Activated naive CD8-positive, alpha-beta T cell treated with anti-CD3 and anti-CD28 coated beads, Interleukin-2, amount 50 U/mL, for 24 hours (primary cell): Measurements from ENCODE around the gene SLC9A9.

ENCODE experiments used
- ATAC-seq: fragments of 150-1000 bp; cut with Tn5 transposase; one replicate; pipeline ENCODE4 v1.10.0; 2021
- DNase-seq: peaks from one replicate; pipeline ENCODE4 v3.0.0; 2021
- H3K27ac Mint-ChIP-seq: one replicate; pipeline ENCODE4 v1.8.0; 2021; ENCODE audit warnings: mild to moderate bottlenecking, mixed read lengths
- H3K27me3 Mint-ChIP-seq: one replicate; pipeline ENCODE4 v1.8.0; 2021; ENCODE audit warnings: mixed read lengths
- H3K36me3 Mint-ChIP-seq: one replicate; pipeline ENCODE4 v1.8.0; 2021; ENCODE audit warnings: low read depth, mixed read lengths
- H3K4me1 Mint-ChIP-seq: one replicate; pipeline ENCODE4 v1.8.0; 2021; ENCODE audit warnings: mixed read lengths
- H3K4me3 Mint-ChIP-seq: one replicate; pipeline ENCODE4 v1.8.0; 2021; ENCODE audit warnings: mild to moderate bottlenecking, moderate library complexity, mixed read lengths
- H3K9me3 Mint-ChIP-seq: one replicate; pipeline ENCODE4 v1.8.0; 2021; ENCODE audit warnings: mixed read lengths

Gene SLC9A9

GRCh38 chr3:143502081-143502480 is 346.2 kb downstream of the SLC9A9 start:
- no peaks in the 10 kb centered on the region for H3K4me1 Mint-ChIP-seq
- no peak overlapping the region for H3K4me3 Mint-ChIP-seq
- H3K9me3 Mint-ChIP-seq = peaks cover 5% of the 10 kb centered on the region
- DNase-seq (no peak), ATAC-seq (no peak)
- H3K36me3 Mint-ChIP-seq = no peaks in the 10 kb centered on the region
- no peak overlapping the region for H3K27ac Mint-ChIP-seq
- no peaks in the 10 kb centered on the region for H3K27me3 Mint-ChIP-seq

GRCh38 chr3:143497382-143497781 is 350.9 kb downstream of the SLC9A9 start:
- Mint-ChIP-seq H3K4me1 (no peaks in the 10 kb centered on the region), H3K27me3 (no peaks in the 10 kb centered on the region), H3K27ac (no peak overlapping the region)

GRCh38 chr3:143496191-143496590 is 352.1 kb downstream of the SLC9A9 start:
- H3K4me1 Mint-ChIP-seq = no peaks in the 10 kb centered on the region
- peaks cover 5% of the 10 kb centered on the region for H3K9me3 Mint-ChIP-seq
- no peak overlapping the region for H3K27ac Mint-ChIP-seq
- ATAC-seq = no peak
- peaks cover 2% of the 10 kb centered on the region for H3K36me3 Mint-ChIP-seq
- no peak overlapping the region for H3K4me3 Mint-ChIP-seq
- no peak for DNase-seq
- H3K27me3 Mint-ChIP-seq = no peaks in the 10 kb centered on the region

More at GRCh38 chr3:143497382-143497781, 350.9 kb downstream of the SLC9A9 start:
- ATAC-seq (no peak), DNase-seq (no peak)
- H3K4me3 Mint-ChIP-seq = no peak overlapping the region
- H3K9me3 Mint-ChIP-seq = peaks cover 5% of the 10 kb centered on the region
- H3K36me3 Mint-ChIP-seq = no peaks in the 10 kb centered on the region

GRCh38 chr3:143495527-143495926 is 352.7 kb downstream of the SLC9A9 start:
- Mint-ChIP-seq H3K9me3 (peaks cover 5% of the 10 kb centered on the region), H3K27me3 (no peaks in the 10 kb centered on the region), H3K36me3 (peaks cover 2% of the 10 kb centered on the region), H3K4me3 (no peak overlapping the region), H3K27ac (no peak overlapping the region), H3K4me1 (no peaks in the 10 kb centered on the region)
- ATAC-seq (no peak), DNase-seq (no peak)

GRCh38 chr3:143486611-143487010 is 361.7 kb downstream of the SLC9A9 start:
- Mint-ChIP-seq H3K27ac (no peak overlapping the region), H3K9me3 (no peaks in the 10 kb centered on the region), H3K4me1 (peaks cover 6% of the 10 kb centered on the region), H3K36me3 (peaks cover 2% of the 10 kb centered on the region), H3K27me3 (no peaks in the 10 kb centered on the region), H3K4me3 (no peak overlapping the region)
- DNase-seq (no peak), ATAC-seq (no peak)

GRCh38 chr3:143484846-143485512 is 363.3 kb downstream of the SLC9A9 start:
- Mint-ChIP-seq H3K4me1 (peaks cover 6% of the 10 kb centered on the region), H3K27me3 (no peaks in the 10 kb centered on the region), H3K27ac (no peak overlapping the region), H3K9me3 (no peaks in the 10 kb centered on the region), H3K36me3 (no peaks in the 10 kb centered on the region), H3K4me3 (no peak overlapping the region)
- DNase-seq = no peak
- no peak for ATAC-seq

GRCh38 chr3:143483214-143483613 is 365.1 kb downstream of the SLC9A9 start:
- Mint-ChIP-seq H3K4me1 (peaks cover 6% of the 10 kb centered on the region), H3K9me3 (no peaks in the 10 kb centered on the region), H3K27ac (no peak overlapping the region), H3K4me3 (no peak overlapping the region), H3K27me3 (no peaks in the 10 kb centered on the region), H3K36me3 (no peaks in the 10 kb centered on the region)
- ATAC-seq (no peak), DNase-seq (no peak)

GRCh38 chr3:143482106-143483088 is 365.9 kb downstream of the SLC9A9 start:
- peaks cover 6% of the 10 kb centered on the region for H3K4me1 Mint-ChIP-seq
- H3K27ac Mint-ChIP-seq = no peak overlapping the region
- no peak for ATAC-seq
- DNase-seq = no peak
- H3K36me3 Mint-ChIP-seq = no peaks in the 10 kb centered on the region
- no peaks in the 10 kb centered on the region for H3K27me3 Mint-ChIP-seq
- no peak overlapping the region for H3K4me3 Mint-ChIP-seq
- H3K9me3 Mint-ChIP-seq = no peaks in the 10 kb centered on the region

GRCh38 chr3:143480344-143480743 is 367.9 kb downstream of the SLC9A9 start:
- Mint-ChIP-seq H3K36me3 (no peaks in the 10 kb centered on the region), H3K27me3 (no peaks in the 10 kb centered on the region), H3K4me1 (peaks cover 6% of the 10 kb centered on the region), H3K9me3 (no peaks in the 10 kb centered on the region), H3K4me3 (no peak overlapping the region), H3K27ac (no peak overlapping the region)
- ATAC-seq (no peak), DNase-seq (no peak)

- no peak overlapping the region for H3K27ac Mint-ChIP-seq
- DNase-seq (no peak), ATAC-seq (no peak)
- H3K36me3 Mint-ChIP-seq = no peaks in the 10 kb centered on the region
- no peaks in the 10 kb centered on the region for H3K9me3 Mint-ChIP-seq
- no peak overlapping the region for H3K4me3 Mint-ChIP-seq
- H3K4me1 Mint-ChIP-seq = peaks cover 6% of the 10 kb centered on the region
- no peaks in the 10 kb centered on the region for H3K27me3 Mint-ChIP-seq
Observed at GRCh38 chr3:143479727-143480126, 368.5 kb downstream of the SLC9A9 start.

GRCh38 chr3:143478115-143478693 is 370.1 kb downstream of the SLC9A9 start:
- H3K36me3 Mint-ChIP-seq = no peaks in the 10 kb centered on the region
- no peak for DNase-seq
- H3K27ac Mint-ChIP-seq = no peak overlapping the region
- H3K4me3 Mint-ChIP-seq = no peak overlapping the region
- H3K27me3 Mint-ChIP-seq = no peaks in the 10 kb centered on the region
- no peaks in the 10 kb centered on the region for H3K9me3 Mint-ChIP-seq
- H3K4me1 Mint-ChIP-seq = peaks cover 6% of the 10 kb centered on the region
- no peak for ATAC-seq

GRCh38 chr3:143476965-143477640 is 371.2 kb downstream of the SLC9A9 start:
- DNase-seq = no peak
- no peaks in the 10 kb centered on the region for H3K4me1 Mint-ChIP-seq
- no peak for ATAC-seq
- no peaks in the 10 kb centered on the region for H3K9me3 Mint-ChIP-seq
- no peaks in the 10 kb centered on the region for H3K27me3 Mint-ChIP-seq
- no peak overlapping the region for H3K27ac Mint-ChIP-seq
- no peaks in the 10 kb centered on the region for H3K36me3 Mint-ChIP-seq
- no peak overlapping the region for H3K4me3 Mint-ChIP-seq

GRCh38 chr3:143475981-143476380 is 372.3 kb downstream of the SLC9A9 start:
- no peak overlapping the region for H3K27ac Mint-ChIP-seq
- ATAC-seq = no peak
- H3K27me3 Mint-ChIP-seq = no peaks in the 10 kb centered on the region
- H3K9me3 Mint-ChIP-seq = no peaks in the 10 kb centered on the region
- H3K4me3 Mint-ChIP-seq = no peak overlapping the region
- no peaks in the 10 kb centered on the region for H3K36me3 Mint-ChIP-seq
- DNase-seq = no peak
- no peaks in the 10 kb centered on the region for H3K4me1 Mint-ChIP-seq

GRCh38 chr3:143472731-143473523 is 375.3 kb downstream of the SLC9A9 start:
- Mint-ChIP-seq H3K4me1 (no peaks in the 10 kb centered on the region), H3K27ac (no peak overlapping the region), H3K9me3 (no peaks in the 10 kb centered on the region), H3K36me3 (peaks cover 1% of the 10 kb centered on the region), H3K4me3 (no peak overlapping the region), H3K27me3 (no peaks in the 10 kb centered on the region)
- DNase-seq (no peak), ATAC-seq (no peak)
